HG03039 (cell line): Measurements from ENCODE around the gene CEACAM18.
"Not testable (repeated sequence)": the region's sequence is repeated elsewhere in the genome, so short reads cannot be mapped to it uniquely, and the experiment has no call there.

Experiments
- ATAC-seq: cut with Tn5 transposase; IDR thresholded peaks from one replicate; pipeline ENCODE4 v1.9.1; 2021; ENCODE audit warnings: mild to moderate bottlenecking, moderate library complexity; ENCODE audit not compliant: unreplicated experiment

The CEACAM18 gene

GRCh38 chr19:51489113-51489512, 10.8 kb downstream of the CEACAM18 start:
- ATAC-seq = no peak

DNA sequence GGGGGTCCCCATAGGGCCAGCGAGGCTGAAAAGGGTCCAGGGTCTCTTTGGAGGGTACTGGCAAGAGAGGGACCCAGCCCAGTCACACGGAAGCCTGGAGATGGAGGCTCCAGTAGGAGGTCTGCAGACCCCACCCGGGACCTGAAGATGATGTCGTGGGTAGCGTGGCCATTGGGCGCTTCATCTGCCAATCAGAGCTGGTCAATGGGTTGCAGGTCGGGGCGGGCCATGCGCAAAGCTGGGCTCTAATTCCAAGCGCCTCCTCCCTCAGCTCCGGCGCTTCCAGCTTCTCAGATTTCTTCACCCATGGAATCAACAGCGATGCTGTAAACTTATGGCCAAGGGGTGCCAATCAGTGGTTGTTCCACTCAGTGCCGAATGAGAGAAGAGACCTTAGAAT, 12.3 kb downstream of the CEACAM18 start:
- no peak for ATAC-seq

DNA sequence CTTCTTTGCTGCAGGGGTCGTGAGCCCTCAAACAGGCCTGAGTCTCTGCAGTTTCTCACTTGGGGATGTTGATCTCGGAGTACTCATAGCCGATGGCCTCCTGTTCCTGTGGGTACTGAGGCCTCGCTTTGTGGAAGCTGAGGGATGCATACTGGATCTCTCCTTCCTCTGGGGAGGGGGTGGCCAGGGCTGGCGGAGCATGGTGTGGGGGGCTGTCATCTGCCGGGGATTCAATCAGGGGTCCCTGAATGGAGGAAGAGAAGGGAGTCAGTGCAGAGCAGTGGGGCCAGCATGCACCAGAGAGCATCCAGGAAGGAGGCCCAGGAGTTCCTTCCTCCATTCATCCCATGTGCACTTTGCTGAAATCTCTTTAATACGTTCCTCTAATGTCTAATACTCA, 13.2 kb downstream of the CEACAM18 start:
- no peak for ATAC-seq

- no peak for ATAC-seq
Observed at GRCh38 chr19:51493776-51494175, 15.4 kb downstream of the CEACAM18 start.

DNA sequence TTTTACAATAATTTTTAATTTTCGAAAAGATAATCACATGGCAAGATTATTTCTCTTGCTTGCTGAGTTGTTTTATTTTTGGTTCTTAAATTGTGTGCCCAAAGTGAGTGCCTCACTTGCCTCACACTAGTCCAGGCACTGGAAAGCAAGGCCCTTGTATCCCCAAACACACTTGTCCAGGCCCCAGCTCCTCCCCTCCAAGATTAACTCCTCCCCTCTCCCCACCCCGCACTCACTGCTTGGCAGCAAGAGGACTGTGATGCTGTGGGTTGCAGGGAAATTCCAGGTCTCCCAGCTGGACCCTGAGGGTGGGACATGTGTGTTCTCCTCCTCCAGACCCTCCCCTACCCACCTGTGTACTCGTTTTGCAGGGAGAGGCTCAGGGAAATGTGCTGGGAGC, 19.3 kb downstream of the CEACAM18 start:
- no peak for ATAC-seq

DNA sequence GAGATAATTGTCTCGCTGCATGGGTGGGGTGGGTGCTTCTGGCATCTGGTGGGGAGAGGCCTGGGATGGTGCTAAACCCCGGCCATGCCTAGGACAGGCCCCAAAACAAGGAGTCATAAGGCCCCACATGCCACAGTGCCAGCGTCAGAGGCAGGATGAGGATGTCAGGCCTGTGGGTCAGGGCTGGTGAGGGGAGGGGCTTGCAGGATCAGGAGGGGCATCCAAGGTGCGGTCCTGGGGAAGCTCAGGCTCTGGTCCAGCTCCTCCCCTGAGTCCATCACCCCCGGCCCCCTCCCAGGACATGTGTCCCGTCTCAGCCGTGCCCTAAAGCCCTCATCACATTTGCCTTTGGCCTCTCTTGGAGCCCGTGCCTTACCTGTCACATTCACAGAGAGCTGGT, 22.6 kb downstream of the CEACAM18 start:
- ATAC-seq = not testable (repeated sequence)

GRCh38 chr19:51501594-51502263, 23.4 kb downstream of the CEACAM18 start, which contains the start of gene SIGLEC12:
SIGLEC12 (minus strand) TSS chr19:51501800; CDS start chr19:51501733, 67 bp downstream.
- ATAC-seq = no peak

- no peak for ATAC-seq
Observed at GRCh38 chr19:51503286-51503817, 25.0 kb downstream of the CEACAM18 start.

GRCh38 chr19:51503896-51504295, 25.6 kb downstream of the CEACAM18 start:
- ATAC-seq = no peak

DNA sequence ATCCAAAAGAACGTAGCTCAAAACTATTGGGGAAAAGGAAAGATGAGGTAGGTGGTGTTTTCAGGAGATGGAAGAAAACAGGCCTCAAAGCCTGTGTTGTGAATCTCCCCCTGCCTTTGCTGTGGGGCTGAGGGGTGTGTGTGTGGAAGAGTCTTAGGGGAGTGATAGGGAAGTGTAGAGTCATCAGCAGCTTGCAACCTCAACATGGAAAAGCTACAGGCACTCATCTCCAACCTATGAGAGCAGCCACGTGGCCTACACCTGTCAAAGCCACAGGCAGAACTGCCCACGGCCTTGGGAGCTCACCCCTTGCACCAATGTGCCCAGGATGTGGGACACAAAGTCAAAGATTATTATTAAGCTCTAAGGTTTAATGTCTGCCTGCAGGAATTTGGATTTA, 27.6 kb downstream of the CEACAM18 start:
- no peak for ATAC-seq

GRCh38 chr19:51507192-51507591, 28.9 kb downstream of the CEACAM18 start:
- no peak for ATAC-seq

GRCh38 chr19:51507640-51508058, 29.3 kb downstream of the CEACAM18 start:
- no peak for ATAC-seq

DNA sequence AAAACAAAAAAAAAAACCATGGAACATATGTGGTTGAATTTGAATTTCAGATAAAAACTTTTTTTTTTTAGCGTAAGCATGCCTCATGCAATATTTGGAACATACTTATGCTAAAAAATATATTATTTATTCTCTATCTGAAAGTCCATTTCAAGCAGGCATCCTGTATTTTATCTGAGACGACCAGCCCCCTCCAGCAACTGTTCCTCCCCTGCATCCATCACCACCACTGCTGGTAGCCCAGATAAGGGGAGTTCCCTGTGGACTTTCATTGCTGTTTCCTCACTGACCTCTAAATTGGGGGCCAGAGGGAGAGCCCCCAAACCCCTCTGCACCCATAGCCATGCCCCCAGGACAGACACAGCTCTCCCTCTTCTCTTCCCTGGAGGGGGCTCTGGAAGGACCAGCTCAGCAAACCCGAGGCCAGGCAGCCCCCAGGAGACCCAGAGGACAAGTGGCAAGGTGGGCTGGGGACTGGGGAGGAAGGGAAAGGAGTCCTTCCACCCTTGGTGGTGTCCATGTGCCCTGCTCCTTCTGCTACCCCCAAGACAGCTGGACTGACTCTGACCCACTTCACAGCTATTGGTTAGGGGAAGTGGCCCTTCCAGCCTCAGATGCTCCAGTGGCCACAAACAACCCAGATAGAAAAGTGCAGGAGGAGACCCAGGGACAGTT, 29.9 kb downstream of the CEACAM18 start:
- ATAC-seq = no peak

DNA sequence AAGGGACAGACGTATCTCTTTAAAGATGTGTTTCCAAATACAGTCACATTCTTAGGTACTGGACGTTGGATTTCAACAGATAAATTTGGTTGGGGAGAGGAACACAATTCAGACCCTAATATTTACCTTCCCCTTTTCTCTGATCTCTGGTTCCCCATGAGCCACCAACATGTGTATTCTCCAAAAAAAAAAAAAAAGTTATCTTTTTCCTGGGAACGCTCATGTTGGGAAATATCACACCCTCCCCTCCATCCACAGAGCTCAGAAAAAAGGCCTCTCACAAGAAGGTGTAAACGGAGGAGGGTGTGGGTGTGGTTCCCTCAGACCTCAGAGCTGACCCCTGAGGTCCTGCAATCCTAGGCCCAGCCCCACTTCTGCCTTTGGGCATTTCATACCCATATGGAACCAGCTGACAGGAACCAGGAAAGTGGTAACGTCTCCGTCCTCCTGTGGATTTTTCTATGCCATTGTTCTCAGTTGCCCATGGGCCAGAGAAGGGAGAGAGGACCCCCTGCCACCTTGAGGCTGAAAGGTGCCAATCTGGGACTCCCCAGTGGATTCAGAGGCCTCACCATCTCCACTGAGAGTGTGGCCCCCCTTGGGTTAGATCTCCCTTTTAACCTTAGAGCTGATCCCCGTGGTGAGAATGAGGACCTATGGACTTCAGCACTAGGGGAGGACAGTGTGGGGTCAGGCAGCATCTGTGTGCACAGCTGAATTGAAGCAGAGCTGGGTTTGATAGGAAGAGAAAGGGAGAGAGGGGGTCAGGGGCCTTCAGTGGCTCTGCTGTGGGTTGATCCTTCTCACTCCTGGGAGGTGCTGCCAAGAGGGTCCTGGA, 31.7 kb downstream of the CEACAM18 start:
- ATAC-seq = no peak

- no peak for ATAC-seq
Observed at GRCh38 chr19:51511353-51511752, 33.0 kb downstream of the CEACAM18 start.

GRCh38 chr19:51513968-51514367, 35.6 kb downstream of the CEACAM18 start:
- no peak for ATAC-seq

DNA sequence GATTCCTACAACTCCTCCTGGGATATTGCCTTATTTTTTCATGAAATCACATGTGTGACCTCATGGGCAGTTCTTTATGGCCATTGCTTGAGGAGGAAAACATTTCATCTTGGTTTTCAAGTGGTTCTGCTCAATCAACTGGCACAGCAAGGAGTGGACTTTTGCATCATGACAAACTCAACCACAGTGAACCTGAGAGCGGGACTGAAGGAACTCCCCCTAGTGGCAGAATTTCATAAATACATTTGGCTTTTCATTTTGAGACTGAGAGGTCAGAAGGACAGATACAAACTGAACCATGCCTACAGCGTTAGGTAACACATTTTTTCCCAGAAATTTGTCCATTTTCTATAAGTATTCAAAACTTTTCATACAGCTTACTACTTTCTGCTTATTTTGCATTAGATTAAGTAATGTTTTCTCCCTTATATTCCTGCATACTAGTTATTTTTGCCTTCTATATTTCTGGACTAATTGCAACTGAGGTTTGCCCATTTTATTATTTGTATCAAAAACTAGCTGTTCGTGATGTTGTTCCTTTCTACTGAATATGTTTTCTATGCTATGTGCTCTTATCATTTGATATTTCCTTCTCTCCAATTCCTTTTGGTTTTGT, 36.6 kb downstream of the CEACAM18 start:
- ATAC-seq = no peak

DNA sequence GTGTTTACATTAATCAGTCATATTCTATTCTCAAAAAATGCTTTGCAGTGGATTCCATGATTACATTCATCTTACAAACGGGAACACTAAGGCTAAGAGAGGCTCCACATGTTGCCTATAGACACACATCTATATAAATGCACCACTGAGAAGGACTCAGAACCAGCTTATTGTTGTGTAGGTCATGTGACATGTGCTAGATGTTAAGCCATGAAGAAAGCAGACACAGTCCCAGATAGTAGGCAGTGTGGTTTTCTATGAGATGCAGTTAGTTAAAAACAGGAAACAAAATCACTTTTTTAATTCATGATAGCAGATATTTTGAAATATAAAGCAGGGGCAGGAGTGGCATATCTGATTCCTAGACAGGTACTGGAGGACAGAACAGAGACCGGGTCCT, 42.4 kb downstream of the CEACAM18 start:
- ATAC-seq = no peak

GRCh38 chr19:51521357-51521756, 43.0 kb downstream of the CEACAM18 start:
- ATAC-seq = no peak

- ATAC-seq = no peak
Observed at GRCh38 chr19:51521781-51522180, 43.4 kb downstream of the CEACAM18 start.

- ATAC-seq = no peak
Observed at GRCh38 chr19:51524666-51525264, 46.4 kb downstream of the CEACAM18 start.
